ACHN (cell line): Measurements from ENCODE around the gene CHCHD1.
"Not testable (repeated sequence)": the region's sequence is repeated elsewhere in the genome, so short reads cannot be mapped to it uniquely, and the experiment has no call there.

Source experiments
- DNase-seq: peaks from one replicate; pipeline ENCODE4 v3.0.0-alpha.2; 2015
- in situ Hi-C: cut with HindIII; loops from 2 replicates; pipeline ENCODE4 v1.10.0; 2017; ENCODE audit warnings: low sequenced_read_pairs, low pct_ligation_motif_present, low pct_unique_long_range_greater_than_20kb

Gene CHCHD1

DNA sequence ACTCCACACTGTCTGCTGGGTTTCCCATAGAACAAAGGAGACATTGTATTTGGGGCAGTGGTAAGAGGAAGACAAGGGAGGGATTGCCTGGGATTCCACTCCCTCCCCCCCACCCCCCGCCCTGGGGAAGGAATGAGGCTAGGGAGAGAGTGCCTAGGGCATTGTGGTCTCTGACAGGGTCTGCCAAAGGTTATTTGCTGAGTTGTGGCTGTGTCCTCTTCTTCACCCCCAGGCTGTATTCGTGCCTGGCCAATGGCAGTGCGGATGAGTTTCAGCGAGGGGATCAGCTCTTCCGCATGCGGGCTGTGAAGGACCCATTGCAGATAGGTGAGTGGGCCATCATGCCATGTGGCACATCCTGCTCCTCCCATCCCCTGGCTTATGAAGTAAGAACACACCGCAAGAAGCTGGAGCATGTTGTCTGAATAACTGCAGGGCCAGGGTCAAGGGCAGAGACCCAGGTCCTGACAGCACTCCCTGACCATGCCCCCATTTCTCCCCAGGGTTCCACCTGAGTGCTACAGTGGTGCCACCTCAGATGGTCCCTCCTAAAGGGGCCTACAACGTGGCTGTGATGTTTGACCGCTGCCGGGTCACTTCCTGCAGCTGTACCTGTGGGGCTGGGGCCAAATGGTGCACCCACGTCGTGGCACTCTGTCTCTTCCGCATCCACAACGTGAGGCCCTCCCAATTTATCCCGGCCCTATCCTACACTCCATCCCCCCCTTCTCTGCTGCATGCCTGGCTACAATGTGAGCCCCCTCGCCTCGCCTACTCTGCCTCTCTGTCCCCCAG, 7.2 kb downstream of the CHCHD1 start:
- DNase-seq = no peak
- in situ Hi-C loops = no loop called here

DNA sequence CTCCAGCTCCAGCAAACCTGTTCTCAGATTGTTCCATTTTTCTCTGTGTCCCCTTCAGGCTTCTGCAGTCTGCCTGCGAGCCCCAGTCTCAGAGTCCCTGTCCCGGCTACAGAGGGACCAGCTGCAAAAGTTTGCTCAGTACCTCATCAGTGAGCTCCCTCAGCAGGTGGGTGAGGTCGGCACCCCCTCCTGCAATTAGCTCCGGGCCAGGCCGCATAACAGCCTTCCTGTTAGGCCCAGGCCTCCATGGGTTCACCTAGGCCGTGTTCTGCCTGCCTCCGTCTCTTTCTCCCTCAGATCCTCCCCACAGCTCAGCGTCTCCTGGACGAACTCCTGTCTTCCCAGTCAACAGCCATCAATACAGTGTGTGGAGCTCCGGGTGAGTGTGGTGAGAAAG, 7.8 kb downstream of the CHCHD1 start:
- in situ Hi-C loops = no loop called here
- DNase-seq = no peak

- in situ Hi-C loops = no loop called here
- no peak for DNase-seq
These were observed 9.2 kb downstream of the CHCHD1 start for GRCh38 chr10:73790886-73791625.

DNA sequence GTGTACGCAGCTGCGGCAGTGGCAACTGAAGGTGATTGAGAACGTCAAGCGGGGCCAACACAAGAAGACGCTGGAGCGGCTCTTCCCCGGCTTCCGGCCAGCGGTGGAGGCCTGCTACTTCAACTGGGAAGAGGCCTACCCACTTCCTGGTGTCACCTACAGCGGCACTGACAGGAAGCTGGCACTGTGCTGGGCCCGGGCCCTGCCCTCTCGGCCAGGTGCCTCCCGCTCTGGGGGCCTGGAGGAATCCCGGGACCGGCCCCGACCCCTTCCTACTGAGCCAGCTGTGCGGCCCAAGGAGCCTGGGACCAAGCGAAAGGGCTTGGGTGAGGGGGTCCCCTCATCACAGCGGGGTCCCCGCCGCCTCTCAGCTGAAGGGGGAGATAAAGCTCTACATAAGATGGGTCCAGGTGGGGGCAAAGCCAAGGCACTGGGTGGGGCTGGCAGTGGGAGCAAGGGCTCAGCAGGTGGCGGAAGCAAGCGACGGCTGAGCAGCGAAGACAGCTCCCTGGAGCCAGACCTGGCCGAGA, 10.1 kb downstream of the CHCHD1 start:
- no peak for DNase-seq
- in situ Hi-C loops = no loop called here

GRCh38 chr10:73793456-73793855, 11.6 kb downstream of the CHCHD1 start:
- no peak for DNase-seq
- in situ Hi-C loops = no loop called here

DNA sequence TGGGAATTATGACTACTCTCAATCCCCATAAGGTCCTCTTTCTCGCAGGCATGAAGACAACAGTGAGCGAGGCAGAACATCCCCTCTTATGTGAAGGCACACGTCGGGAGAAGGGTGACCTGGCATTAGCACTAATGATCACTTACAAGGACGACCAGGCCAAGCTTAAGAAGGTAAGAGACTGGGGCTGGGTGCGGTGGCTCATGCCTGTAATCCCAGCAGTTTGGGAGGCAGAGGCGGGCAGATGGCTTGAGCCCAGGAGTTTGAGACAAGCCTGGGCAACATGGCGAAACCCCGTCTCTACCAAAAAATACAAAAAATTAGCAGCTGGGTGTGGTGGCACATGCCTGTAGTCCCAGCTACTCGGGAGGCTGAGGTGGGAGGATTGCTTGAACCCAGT, 13.6 kb downstream of the CHCHD1 start:
- DNase-seq, in situ Hi-C loops: not testable (repeated sequence)

DNA sequence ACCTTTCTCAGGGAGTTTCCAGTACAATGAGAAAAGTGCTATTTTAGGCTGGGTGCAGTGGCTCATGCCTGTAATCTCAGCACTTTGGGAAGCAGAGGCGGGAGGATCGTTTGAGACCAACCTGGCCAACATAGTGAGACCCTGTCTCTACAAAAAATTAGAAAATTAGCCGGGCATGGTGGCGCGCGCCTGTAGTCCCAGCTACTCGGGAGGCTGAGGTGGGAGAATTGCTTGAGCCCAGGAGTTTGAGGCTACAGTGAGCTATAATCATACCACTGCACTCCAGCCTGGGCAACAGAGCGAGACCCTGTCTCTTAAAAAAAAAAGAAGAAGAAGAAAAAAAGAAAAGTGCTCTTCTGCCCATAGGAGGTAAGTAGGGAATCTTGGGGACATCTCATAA, 14.2 kb downstream of the CHCHD1 start:
- in situ Hi-C loops, DNase-seq: not testable (repeated sequence)

DNA sequence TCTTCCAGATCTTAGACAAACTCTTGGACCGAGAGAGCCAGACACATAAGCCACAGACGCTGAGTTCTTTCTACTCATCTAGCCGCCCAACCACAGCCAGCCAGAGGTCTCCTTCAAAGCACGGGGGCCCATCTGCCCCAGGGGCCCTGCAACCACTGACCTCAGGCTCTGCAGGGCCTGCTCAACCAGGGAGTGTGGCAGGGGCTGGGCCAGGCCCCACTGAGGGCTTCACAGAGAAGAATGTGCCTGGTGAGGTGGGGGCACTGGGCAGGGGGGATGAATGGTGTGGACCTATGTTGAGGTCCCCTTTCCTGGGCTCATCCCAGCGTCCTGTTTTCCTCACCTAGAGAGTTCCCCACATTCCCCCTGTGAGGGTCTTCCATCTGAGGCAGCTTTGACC, 14.9 kb downstream of the CHCHD1 start:
- in situ Hi-C loops = no loop called here
- no peak for DNase-seq

DNA sequence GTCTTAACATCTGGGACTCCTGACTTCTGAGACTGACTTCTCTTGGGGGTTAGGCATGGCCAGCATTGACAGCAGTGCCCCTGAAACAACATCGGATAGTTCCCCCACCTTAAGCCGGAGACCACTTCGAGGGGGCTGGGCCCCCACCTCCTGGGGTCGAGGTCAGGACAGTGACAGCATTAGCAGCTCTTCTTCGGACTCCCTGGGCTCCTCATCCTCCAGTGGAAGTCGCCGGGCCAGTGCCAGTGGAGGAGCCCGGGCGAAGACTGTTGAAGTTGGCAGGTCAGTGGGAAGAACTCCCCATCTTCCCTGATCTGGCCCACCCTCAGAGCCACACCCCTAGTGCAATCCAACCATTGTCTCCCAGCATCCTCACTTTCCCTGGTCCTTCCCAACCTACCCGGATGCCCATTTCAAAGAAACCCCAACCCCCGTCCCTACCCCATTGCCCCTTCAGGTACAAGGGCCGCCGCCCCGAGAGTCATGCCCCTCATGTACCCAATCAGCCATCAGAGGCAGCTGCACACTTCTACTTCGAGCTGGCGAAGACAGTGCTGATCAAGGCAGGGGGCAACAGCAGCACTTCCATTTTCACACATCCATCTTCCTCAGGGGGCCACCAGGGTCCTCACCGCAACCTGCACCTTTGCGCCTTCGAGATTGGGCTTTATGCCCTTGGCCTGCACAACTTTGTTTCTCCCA, 15.6 kb downstream of the CHCHD1 start:
- in situ Hi-C loops = no loop called here
- DNase-seq = no peak

DNA sequence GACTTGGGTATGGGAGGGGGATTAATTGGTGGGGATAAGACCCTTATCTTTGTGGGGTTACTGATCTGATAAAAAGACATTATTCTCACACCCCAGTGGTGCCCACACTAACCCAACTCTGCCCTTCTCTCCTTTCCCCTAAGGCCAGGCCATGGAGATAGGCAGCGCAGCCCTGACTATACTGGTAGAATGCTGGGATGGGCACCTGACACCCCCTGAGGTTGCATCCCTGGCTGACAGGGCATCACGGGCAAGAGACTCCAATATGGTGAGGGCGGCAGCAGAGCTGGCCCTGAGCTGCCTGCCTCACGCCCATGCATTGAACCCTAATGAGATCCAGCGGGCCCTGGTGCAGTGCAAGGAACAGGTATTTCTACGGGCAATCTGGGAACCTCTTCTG, 16.2 kb downstream of the CHCHD1 start:
- DNase-seq = no peak
- in situ Hi-C loops = no loop called here

- in situ Hi-C loops = no loop called here
- no peak for DNase-seq
These were observed 17.2 kb downstream of the CHCHD1 start for GRCh38 chr10:73798927-73799560.

- in situ Hi-C loops = no loop called here
These were observed 18.2 kb downstream of the CHCHD1 start for GRCh38 chr10:73799899-73800559.

DNA sequence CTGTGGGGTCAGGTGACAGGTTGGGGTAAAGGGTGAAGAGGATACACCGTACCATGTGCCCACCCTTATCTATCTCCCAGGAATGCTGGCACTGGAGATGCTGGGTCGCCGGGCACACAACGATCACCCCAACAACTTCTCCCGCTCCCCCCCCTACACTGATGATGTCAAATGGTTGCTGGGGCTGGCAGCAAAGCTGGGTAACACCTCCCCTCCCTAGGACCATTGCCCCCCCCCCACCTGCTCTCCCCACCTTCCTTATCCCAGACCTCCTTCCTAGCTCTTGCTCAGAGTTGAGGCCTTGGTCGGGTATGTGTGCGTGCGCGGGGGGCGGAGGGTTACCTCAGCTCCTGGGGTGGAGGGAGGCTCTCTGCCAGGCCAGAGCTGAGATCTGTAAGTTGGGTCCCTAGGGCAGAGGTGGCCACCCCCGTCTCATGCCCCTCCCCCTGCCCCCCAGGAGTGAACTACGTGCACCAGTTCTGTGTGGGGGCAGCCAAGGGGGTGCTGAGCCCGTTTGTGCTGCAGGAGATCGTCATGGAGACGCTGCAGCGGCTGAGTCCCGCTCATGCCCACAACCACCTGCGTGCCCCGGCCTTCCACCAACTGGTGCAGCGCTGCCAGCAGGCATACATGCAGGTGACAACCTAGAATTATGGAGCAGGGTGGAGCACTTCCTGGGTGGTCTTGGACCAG, 18.9 kb downstream of the CHCHD1 start:
- DNase-seq = no peak
- in situ Hi-C loops = no loop called here

More at GRCh38 chr10:73799899-73800559, 18.2 kb downstream of the CHCHD1 start:
- DNase-seq = no peak

DNA sequence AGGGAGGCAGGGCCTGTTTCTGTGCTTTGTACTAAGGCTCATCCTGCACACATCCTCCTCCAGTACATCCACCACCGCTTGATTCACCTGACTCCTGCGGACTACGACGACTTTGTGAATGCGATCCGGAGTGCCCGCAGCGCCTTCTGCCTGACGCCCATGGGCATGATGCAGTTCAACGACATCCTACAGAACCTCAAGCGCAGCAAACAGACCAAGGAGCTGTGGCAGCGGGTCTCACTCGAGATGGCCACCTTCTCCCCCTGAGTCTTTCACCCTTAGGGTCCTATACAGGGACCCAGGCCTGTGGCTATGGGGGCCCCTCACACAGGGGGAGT, 19.4 kb downstream of the CHCHD1 start:
- in situ Hi-C loops = no loop called here

GRCh38 chr10:73802276-73802991, 20.6 kb downstream of the CHCHD1 start:
- in situ Hi-C loops = no loop called here
- DNase-seq = no peak

More for the DNA sequence above, 19.4 kb downstream of the CHCHD1 start:
- no peak for DNase-seq

DNA sequence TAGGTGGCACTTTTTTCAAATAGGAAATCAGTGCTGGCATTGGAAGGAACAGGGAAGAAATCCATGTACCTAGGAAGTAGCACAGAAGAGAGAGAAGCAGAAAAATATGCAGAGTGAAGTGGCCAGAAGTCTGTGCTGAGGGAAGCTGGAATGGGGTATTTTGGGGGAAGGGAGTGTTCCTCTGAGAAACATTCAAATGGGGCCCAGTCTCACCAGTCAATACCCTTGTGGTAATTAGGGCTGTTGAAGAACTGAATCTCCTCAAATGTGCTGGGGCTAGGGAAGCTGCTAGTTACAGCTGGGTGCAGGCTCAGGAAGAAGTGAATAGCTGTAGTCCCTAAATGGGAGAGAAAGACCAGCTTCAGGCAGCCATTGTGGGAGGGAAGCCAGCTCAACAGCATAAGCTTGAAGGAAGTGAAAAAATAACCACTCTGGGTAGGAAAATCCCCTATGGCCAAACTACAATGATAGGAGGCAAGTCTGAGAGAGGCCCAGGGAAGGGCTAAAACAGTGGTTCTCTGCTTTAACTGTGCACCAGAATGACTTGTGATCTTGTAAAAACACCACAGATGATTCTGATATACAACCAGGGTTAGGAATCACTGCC, 21.9 kb downstream of the CHCHD1 start:
- in situ Hi-C loops = no loop called here
- no peak for DNase-seq
